ENCODE measurements around the gene MAPKAPK5. TPM values are rescaled to one million over a fixed set of nuclear protein-coding genes. Genes with fewer than 3 reads are reported as not detected.

The MAPKAPK5 gene
- total RNA-seq, 1 experiment from 2014 or later = 85.7 TPM

DNA sequence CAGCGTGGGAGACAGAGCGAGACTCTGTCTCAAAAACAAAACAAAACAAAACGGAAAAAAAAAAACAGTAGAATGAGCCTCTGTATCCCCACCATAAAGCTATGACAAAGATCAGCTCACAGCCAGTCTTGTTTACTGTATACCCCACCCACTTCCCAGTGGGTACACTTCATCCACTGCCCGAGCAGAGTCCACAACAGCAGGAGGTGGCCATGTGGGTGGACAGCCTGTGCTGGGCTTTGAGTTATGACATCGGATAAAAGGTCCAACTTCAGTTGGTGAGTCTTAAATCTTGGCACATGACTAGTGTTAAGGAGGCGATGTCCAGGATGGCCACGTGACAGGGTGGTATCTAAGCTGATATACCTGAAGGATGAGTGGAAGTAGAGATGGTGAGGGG is 34.8 kb upstream of the MAPKAPK5 start:
- H3K27ac ChIP-seq (ENCODE audit: insufficient read length, low read depth, low read length) = no peak overlapping the region
- H4K91ac ChIP-seq (ENCODE audit: insufficient read length, low read depth, low read length) = no peak overlapping the region
- Mint-ChIP-seq H3K27ac (no peak overlapping the region; a peak in 1 of 7 replicates), H3K27me3 (ENCODE audit: low read depth) (no peaks in the 10 kb centered on the region), H3K4me3 (no peak overlapping the region), H3K36me3 (ENCODE audit: insufficient read depth in 1 of 3, low read depth in 3 of 3) (peaks cover 13 to 44% (median 24%) of the 10 kb centered on the region in 3 experiments; a peak in 6 of 7 replicates), H3K9me3 (no peaks in the 10 kb centered on the region; a peak in 1 of 5 replicates), H3K4me1 (no peaks in the 10 kb centered on the region)
- no peak overlapping the region for H2BK20ac ChIP-seq (ENCODE audit: low read depth, low read length, poor library complexity, severe bottlenecking)
- no peak overlapping the region for H3K23ac ChIP-seq (ENCODE audit: insufficient read length, low read depth, low read length)
- no CpG with 5 or more reads among the region's 7 CpGs for WGBS (ENCODE audit: extremely low coverage, insufficient read length, low lambda C conversion rate)
- no peak overlapping the region for H3K18ac ChIP-seq (ENCODE audit: insufficient read length, low read depth, low read length)
- no peaks in the 10 kb centered on the region for H3K9me3 ChIP-seq (ENCODE audit: control insufficient read depth, low read depth, low read length)
- no peaks in the 10 kb centered on the region for H3K79me1 ChIP-seq (ENCODE audit: insufficient read depth, low read depth, low read length, poor library complexity, severe bottlenecking)
- no peak overlapping the region for H2BK12ac ChIP-seq (ENCODE audit: insufficient read length, low read depth, low read length)
- no peak overlapping the region for H3K4ac ChIP-seq (ENCODE audit: low read depth, low read length)
- TF ChIP-seq, protein P1, sequence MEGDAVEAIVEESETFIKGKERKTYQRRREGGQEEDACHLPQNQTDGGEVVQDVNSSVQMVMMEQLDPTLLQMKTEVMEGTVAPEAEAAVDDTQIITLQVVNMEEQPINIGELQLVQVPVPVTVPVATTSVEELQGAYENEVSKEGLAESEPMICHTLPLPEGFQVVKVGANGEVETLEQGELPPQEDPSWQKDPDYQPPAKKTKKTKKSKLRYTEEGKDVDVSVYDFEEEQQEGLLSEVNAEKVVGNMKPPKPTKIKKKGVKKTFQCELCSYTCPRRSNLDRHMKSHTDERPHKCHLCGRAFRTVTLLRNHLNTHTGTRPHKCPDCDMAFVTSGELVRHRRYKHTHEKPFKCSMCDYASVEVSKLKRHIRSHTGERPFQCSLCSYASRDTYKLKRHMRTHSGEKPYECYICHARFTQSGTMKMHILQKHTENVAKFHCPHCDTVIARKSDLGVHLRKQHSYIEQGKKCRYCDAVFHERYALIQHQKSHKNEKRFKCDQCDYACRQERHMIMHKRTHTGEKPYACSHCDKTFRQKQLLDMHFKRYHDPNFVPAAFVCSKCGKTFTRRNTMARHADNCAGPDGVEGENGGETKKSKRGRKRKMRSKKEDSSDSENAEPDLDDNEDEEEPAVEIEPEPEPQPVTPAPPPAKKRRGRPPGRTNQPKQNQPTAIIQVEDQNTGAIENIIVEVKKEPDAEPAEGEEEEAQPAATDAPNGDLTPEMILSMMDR (conservative IDR thresholded peaks at IDR 0.05) = no peak
- no peak for DNase-seq
- no peak overlapping the region for H2BK5ac ChIP-seq (ENCODE audit: insufficient read length, low read length)
- H2AFZ ChIP-seq (ENCODE audit: low read length) = no peak overlapping the region
- H3K27me3 ChIP-seq (ENCODE audit: insufficient read depth, low read length) = no peaks in the 10 kb centered on the region
- H4K8ac ChIP-seq (replicated peaks; ENCODE audit: insufficient read length, low read depth, low read length) = no peak overlapping the region
- H3K23me2 ChIP-seq (ENCODE audit: insufficient read length, low read depth, low read length, poor library complexity, severe bottlenecking) = no peaks in the 10 kb centered on the region
- no peaks in the 10 kb centered on the region for H3K4me1 ChIP-seq (ENCODE audit: insufficient read depth, low read length)
- H2AK5ac ChIP-seq (ENCODE audit: insufficient read length, low read length) = no peak overlapping the region
- no peak overlapping the region for H2BK120ac ChIP-seq (ENCODE audit: low read depth, low read length, poor library complexity, severe bottlenecking)
- H3K56ac ChIP-seq (ENCODE audit: insufficient read length, low read depth, low read length) = no peak overlapping the region
- H3T11ph ChIP-seq (ENCODE audit: low read length) = no peak overlapping the region
- H3K14ac ChIP-seq (ENCODE audit: insufficient read depth, low read length) = no peak overlapping the region
- no peak overlapping the region for H2BK15ac ChIP-seq (ENCODE audit: low read depth, low read length)
- no peaks in the 10 kb centered on the region for H3K79me2 ChIP-seq (ENCODE audit: insufficient read depth, low read length)
- no peak overlapping the region for H3K9ac ChIP-seq (ENCODE audit: extremely low read depth, insufficient read length, low read length)
- H4K5ac ChIP-seq (ENCODE audit: insufficient read length, low read depth, low read length) = no peak overlapping the region
- no peak overlapping the region for H3K4me2 ChIP-seq (ENCODE audit: insufficient read depth, insufficient read length, low read length)
- H4K20me1 ChIP-seq (ENCODE audit: control insufficient read depth, insufficient read depth, insufficient read length) = no peaks in the 10 kb centered on the region

Measured in H9 (cell line).